Measurements from ENCODE around the gene RXFP1.
"Not testable (repeated sequence)": the region's sequence is repeated elsewhere in the genome, so short reads cannot be mapped to it uniquely, and the experiment has no call there.

Gene RXFP1

GRCh38 chr4:158610790-158611189 is 89.1 kb downstream of the RXFP1 start:
- DNase-seq (ENCODE audit: low read depth in 2 of 2), result no peak

GRCh38 chr4:158613046-158613445 is 91.4 kb downstream of the RXFP1 start:
- no peak for DNase-seq (ENCODE audit: low read depth in 2 of 2)

- no peak for DNase-seq (ENCODE audit: low read depth in 2 of 2)
Measured at GRCh38 chr4:158617956-158618355, 96.3 kb downstream of the RXFP1 start.

- no peak for DNase-seq (ENCODE audit: low read depth in 2 of 2)
Measured at GRCh38 chr4:158621729-158622128, 100.0 kb downstream of the RXFP1 start.

- no peak for DNase-seq (ENCODE audit: low read depth in 2 of 2)
Measured at GRCh38 chr4:158622251-158622650, 100.6 kb downstream of the RXFP1 start.

DNA sequence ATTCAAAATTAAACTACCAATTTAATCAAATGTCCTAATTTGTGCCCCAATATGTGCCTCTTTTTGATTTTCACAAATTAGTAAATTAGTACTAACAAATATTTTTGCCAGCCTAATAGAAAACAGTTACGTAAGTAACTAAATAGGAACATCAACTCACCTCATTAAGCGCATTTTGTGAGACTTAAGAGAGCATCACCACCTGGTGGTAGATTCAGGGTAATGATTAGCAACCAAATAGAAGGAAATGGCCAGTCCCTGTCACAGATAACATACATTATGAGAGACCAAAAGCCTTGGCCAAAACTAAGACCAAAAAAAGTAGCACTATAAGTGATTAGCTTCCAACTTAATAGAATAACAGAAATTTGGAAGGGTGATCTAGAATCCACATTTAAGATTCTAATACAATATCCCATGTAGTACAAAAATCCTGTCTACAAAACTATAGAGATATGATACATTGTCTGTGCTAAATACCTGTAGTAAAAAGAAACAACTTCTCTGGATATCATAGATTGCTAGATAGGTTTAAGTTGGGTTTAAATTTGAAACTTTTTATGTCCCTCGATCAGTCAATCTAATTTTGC is 103.3 kb downstream of the RXFP1 start:
- DNase-seq (ENCODE audit: low read depth in 2 of 2), result no peak

DNA sequence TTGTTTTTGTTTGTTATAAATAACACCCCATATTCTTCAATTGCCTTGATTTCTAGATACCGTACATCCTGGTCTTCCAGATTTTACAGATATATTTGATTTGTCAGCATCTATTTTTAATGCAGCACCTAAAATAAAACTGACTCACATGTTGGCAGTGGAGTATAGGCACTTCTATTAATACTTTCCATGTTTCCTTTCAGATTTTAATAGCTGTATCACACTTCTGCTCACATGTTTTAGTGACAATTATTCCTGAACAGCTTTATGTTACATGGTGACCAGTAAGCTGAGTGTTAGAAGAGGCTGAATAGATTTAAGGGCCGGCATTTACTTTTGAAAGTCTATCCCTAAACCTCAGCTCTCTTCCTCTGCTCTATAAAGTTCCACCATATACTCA is 103.9 kb downstream of the RXFP1 start:
- DNase-seq (ENCODE audit: low read depth in 2 of 2), result no peak

- DNase-seq (ENCODE audit: low read depth in 2 of 2), result no peak
Measured at GRCh38 chr4:158630893-158631292, 109.2 kb downstream of the RXFP1 start.

GRCh38 chr4:158636619-158637018 is 114.9 kb downstream of the RXFP1 start:
- DNase-seq (ENCODE audit: low read depth in 2 of 2), result no peak

- DNase-seq (ENCODE audit: low read depth in 2 of 2), result no peak
Measured at GRCh38 chr4:158644356-158644755, 122.7 kb downstream of the RXFP1 start.

- DNase-seq (ENCODE audit: low read depth in 2 of 2), result no peak
Measured at GRCh38 chr4:158644760-158645159, 123.1 kb downstream of the RXFP1 start.

- DNase-seq (ENCODE audit: low read depth in 2 of 2), result no peak
Measured at GRCh38 chr4:158649111-158649680, 127.5 kb downstream of the RXFP1 start.

DNA sequence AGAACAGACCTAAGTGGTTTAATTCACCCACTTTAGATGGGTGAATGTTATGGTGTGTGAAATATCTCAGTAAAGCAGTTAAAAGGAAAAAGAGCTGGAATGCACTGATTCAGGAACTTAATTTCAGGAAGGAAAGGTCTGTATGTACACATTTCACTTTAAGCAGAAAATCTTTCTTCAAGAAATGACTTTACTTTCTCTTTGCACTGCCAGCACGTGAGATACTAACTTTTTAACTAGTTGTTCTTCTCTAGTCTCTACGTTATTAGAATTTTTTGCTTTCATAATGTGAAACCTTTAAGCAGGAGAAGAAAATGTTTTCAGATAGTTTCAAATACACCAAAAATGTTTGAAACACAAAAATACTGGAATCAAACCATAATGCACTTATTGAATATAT is 131.2 kb downstream of the RXFP1 start:
- DNase-seq (ENCODE audit: low read depth in 2 of 2), result no peak

DNA sequence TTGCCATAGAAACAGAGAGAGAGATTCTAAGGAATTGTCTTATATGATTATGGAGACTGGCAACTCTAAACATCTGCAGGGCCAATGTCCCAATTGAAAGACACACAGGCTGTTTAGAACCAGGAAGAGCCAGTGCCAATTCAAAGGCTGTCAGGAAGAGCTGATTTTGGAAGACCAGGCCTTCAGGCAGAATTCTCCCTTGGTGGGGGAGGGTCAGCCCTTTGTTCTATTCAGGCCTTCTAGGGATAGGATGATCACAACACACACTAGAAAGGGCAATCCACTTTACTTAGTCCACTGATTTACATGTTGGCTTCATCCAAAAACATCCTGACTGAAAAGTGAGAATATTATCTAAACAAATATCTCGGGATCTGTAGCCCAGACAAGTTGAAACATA is 134.8 kb downstream of the RXFP1 start:
- no peak for DNase-seq (ENCODE audit: low read depth in 2 of 2)

DNA sequence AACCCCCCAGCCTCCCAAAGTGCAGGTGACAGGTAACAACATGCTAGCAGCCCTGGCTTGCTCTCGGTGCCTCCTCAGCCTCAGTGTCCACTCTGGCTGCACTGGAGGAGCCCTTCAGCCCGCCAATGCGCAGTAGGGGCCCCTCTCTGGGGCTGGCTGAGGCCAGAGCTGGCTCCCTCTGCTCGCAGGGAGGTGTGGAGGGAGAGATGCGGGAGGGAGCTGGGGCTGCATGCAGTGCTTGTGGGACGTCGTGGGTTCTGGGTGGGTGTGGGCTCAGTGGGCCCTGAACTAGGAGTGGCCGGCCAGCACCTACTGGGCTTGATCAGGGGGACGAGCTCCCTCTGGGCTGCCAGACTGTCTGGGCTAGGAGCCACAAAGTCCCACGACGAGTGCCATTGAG is 135.6 kb downstream of the RXFP1 start:
- no peak for DNase-seq (ENCODE audit: low read depth in 2 of 2)

DNA sequence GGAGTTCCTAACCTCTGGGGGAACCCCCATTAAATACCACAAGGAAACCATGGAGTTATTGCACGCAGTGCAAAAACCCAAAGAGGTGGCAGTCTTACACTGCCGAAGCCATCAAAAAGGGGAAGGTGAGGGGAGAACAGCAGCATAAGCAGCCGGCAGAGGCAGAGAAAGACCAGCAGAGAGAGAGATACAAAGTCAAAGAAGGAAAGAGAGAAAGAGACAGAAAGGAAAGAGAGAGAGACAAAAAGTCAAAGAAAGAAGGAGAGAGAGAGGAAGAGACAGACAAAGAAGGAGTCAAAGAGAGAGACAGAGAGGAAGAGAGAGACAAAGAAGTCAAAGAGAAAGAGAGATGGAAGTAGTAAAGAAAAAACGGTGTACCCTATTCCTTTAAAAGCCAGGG is 141.6 kb downstream of the RXFP1 start:
- not testable (repeated sequence) for DNase-seq (ENCODE audit: low read depth in 2 of 2)

DNA sequence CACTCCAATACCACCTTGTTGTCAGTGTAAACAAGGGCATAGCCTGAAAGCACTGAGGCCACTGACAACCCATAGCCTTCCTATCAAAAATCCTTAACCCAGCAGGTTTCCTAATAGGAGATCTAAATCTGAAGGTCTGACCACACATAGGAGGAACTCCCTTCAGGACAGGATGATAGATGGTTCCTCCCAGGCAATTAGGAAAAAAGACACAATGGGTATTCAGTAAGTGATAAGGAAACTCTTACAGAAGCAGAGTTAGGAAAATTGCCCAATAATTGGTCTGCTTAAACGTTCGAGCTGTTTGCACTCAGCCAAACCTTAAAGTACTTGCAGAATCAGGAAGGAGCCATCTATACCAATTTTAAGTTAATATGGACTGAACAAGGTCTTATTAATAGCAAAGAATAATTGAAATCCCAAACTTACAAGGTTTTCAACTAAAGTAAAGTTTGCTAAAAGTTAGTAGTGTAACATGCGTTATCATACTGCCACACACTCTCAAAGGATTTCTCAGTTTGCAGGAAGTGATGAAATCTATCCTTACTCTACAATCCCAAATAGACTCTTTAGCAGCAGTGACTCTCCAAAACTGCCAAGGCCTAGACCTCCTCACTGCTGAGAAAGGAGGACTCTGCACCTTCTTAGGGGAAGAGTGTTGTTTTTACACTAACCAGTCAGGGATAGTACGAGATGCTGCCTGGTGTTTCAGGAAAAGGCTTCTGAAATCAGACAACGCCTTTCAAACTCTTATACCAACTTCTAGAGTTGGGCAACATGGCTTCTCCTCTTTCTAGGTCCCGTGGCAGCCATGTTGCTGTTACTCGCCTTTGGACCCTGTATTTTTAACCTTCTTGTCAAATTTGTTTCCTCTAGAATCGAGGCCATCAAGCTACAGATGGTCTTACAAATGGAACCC is 142.3 kb downstream of the RXFP1 start:
- DNase-seq (ENCODE audit: low read depth in 2 of 2), result not testable (repeated sequence)

GRCh38 chr4:158664806-158665205 is 143.1 kb downstream of the RXFP1 start:
- no peak for DNase-seq (ENCODE audit: low read depth in 2 of 2)

GRCh38 chr4:158666892-158667291 is 145.2 kb downstream of the RXFP1 start:
- no peak for DNase-seq (ENCODE audit: low read depth in 2 of 2)

- DNase-seq (ENCODE audit: low read depth in 2 of 2), result no peak
Measured at GRCh38 chr4:158667651-158668198, 146.0 kb downstream of the RXFP1 start.

GRCh38 chr4:158669310-158669709 is 147.6 kb downstream of the RXFP1 start:
- DNase-seq (ENCODE audit: low read depth in 2 of 2), result no peak

DNA sequence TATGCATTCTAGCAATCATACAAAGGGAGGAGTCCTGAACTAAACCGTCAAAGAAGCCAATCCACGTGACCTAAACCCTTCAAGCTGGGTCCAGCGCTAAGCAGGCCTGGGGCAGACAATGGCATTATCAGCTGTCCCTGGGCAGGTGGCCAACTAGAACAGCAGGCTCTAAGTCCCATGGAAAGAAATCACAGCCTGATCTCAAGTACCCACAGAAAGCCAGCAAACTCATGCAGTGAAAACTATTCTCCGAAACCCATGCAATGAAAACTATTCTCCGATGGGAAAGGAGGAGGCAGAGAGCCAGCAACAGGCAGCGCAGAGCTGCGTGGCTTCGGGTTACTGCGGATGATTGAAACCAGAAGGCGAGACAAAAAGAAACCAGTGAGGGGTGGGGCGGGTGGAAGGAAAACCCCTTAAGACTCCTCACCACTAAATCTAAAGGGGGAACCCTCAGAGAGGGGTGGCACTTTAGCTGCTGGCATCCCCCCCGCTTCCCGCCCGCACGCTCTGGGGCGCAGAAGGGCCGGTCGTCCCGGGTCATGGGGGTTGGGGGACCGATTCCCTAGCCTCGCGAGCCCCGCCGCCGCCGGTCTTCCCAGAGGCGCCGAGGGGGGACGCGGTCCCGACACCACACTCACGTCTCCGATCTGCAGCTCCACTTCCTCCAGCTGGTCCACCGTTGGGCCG is 149.4 kb downstream of the RXFP1 start:
- peak; percentile 35 to 48 for DNase-seq (ENCODE audit: low read depth in 2 of 2)

Data from activated CD4-positive, alpha-beta T cell treated with anti-CD3 and anti-CD28 coated beads for 24 hours (primary cell).